Measurements from ENCODE around the gene SLC5A8.

The SLC5A8 gene, protein sequence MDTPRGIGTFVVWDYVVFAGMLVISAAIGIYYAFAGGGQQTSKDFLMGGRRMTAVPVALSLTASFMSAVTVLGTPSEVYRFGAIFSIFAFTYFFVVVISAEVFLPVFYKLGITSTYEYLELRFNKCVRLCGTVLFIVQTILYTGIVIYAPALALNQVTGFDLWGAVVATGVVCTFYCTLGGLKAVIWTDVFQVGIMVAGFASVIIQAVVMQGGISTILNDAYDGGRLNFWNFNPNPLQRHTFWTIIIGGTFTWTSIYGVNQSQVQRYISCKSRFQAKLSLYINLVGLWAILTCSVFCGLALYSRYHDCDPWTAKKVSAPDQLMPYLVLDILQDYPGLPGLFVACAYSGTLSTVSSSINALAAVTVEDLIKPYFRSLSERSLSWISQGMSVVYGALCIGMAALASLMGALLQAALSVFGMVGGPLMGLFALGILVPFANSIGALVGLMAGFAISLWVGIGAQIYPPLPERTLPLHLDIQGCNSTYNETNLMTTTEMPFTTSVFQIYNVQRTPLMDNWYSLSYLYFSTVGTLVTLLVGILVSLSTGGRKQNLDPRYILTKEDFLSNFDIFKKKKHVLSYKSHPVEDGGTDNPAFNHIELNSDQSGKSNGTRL

DNA sequence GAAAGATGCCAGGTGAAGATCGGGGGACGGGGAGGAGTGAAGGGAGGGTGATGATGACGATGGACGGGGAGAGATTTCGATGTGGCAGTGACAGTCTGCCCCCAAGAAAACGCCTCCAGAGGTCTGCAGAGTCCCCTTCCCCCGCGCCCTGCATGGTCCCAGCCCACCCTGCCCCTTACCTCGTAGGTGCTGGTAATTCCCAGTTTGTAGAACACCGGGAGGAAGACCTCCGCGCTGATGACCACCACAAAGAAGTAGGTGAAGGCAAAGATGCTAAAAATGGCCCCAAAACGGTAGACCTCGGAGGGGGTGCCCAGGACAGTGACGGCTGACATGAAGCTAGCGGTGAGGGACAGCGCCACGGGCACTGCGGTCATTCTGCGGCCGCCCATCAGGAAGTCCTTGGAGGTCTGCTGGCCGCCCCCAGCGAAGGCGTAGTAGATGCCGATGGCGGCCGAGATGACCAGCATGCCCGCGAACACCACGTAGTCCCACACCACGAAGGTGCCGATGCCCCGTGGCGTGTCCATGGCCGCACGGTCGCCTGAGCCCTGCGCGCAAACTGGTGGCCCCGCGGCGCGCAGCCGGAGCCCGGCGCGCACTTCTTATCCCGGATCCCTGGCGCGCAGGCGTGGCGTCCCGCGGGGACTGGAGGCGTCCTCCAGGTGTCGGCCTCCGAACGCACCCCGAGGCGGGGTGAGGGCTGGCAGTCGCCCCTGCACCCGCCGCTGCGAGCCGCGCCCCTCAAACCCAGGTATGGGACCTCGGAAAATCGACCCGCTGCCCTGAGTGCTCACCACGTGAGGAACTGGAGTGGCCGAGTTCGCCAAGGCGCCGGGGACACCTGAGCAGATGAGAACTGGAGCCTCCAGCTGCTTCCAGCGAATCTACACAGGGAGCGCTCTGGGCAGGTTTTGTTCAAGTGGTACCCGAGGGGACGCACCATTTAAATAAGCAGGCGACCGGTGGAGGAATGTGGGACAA lies at the start of gene SLC5A8:
TSS of gene SLC5A8 (minus strand) at position 920 of the 984 bp plus-strand sequence. CDS start at position 530, 390 bp downstream.
- DNase-seq, result peak; percentile 46

DNA sequence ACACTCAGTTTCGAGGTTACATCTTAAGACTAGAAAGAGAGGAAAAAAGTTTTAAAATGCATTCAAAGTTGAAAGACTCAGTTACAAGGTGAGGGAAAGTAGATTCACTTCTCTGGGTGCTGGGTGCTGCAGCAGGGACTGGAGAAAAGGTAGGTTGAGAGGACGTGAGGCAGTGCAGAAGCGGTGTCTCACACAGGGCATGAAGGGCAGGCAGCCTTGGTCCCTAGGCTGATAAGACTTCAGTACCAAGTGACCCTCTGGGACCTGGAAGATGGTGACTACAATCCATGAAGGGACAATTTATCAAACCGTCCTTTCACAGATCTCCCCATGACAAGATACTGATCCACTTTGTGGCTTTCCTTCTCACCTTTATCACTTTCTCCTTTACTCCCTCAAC lies 47.3 kb upstream of the SLC5A8 start:
- DNase-seq, result no peak

DNA sequence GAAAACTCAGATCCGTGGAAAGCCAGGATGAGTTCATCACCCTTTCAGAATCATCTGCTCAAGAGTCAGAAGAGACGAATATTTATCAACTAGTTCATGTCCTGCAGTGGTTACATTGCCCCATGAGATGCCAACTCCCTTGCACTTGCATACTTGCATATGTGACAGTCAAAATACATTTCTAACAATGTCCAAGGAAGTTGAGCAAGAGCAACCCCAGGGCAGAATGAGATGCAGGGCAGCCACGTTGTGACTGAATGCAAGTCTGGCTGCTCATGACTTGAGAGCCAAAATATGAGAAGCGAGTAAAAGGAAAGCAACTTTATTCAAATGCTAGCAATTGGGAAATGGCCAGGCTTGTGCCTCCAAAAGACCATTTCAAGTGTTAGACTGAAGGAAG lies 46.2 kb upstream of the SLC5A8 start:
- no peak for DNase-seq

DNA sequence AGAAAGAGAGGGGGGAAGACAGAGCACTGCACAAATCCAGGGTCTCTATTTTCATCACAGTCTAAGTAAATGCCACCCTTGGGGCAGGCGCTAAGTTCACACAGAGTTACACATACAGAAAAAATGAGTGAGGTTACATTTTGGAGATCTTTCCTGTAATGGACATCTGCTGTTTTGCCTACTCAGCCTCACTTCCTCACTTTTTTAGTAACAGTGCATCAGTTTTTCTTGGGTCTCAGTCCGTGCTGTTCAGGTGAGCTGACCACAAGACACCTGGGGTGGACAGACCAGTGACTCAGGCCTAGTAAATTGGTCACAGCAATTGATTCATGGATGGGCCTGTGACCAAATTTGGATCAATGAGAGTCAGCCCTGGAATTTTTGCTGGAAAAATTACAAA lies 33.6 kb upstream of the SLC5A8 start:
- DNase-seq, result no peak

DNA sequence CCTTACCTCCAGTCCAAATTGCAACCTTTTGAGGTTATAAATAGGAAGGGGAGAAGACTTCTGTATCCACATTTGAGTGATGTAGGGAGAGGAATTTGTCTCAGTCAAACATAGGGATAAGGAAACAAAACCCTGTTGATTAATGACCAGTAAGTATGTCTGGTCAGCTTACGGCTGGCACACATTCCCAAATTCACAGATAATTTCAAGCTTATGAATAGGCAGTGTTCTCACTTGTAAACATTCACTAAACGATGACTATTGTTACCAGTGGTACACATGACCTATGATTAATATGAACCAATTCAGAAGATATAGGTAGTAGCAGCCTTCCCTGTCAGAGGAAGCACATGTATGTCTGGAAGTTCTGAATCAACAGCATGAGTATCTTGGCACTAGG lies 33.0 kb upstream of the SLC5A8 start:
- no peak for DNase-seq

DNA sequence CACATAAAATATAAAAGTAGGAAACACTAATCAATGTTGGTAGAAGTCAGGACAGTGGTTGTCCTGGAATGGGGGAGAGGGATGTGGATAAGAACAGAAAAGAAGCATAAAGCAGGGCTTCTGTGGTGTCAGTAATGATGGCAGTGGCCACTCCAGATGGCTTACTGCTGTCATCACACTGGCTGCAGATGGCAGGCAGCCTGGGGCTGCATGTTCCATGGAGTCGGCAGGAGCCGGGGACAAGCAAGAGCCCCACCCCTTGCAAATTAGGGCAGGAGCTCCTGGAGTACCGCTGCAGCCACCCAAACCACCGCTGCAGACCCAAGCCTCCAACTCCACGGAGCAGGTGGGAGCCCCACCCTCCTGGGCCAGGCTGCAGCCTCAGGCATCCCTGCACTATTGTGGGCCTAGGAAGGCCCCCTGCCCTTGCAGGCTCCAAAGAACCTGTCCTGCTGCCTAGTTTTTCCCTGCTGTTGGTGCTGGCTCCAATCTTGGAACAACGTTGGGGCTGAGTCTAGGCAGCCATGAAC lies 28.8 kb upstream of the SLC5A8 start:
- no peak for DNase-seq

DNA sequence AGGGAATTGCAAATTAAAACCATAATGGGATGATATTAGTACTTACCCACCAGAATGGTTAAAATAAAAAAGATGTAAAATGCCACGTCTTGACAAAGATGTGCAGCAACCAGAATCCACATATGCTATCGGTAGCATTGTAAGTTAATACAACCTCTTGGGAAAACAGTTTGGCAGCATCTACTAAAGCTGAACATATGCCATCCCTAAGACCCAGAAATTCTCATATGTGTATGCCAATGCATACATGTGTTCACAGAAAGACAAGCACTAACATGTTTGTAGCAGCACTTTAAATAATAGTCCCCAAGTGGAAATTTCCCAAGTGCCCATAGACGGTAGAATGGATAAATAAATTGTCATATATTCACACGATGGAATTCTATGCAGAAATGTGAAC lies 28.3 kb upstream of the SLC5A8 start:
- DNase-seq, result no peak

DNA sequence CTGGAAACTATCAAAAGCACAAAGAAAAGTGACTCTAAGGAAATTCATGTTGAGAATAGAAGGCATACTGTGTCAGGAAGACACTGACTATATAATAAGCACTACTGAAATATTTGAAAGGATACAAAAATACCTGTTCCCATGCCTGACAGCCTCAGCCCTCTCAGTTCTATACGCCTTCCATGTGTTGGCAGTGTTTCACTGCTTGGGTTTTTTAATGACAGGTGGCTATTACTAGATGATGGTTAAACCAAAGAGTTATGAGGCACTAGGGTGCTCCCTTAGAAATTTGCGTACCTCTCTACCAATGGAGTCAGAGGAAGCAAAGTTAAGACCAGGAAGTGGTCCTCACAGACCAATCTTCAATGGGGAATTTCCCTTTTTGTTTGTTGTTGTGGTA lies 25.6 kb upstream of the SLC5A8 start:
- DNase-seq, result no peak

DNA sequence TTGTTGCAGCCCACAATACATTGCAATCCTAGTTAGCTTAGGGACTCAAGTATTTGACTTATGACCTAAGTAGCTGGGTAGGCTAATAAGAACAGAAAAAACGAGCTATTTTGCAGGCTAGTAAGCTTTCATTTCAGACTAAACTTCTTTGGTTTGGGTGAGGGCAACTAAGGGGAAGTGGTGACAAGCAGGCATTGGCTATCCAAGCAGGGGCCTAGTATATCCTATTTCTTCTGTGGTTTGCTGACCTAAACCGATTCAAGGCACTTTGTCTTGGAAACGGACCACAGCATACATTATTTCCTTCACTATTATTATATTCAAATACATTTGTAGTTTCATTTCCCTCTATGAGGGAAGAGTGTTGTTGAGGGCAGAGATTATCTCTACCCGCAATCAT lies 21.6 kb upstream of the SLC5A8 start:
- no peak for DNase-seq

DNA sequence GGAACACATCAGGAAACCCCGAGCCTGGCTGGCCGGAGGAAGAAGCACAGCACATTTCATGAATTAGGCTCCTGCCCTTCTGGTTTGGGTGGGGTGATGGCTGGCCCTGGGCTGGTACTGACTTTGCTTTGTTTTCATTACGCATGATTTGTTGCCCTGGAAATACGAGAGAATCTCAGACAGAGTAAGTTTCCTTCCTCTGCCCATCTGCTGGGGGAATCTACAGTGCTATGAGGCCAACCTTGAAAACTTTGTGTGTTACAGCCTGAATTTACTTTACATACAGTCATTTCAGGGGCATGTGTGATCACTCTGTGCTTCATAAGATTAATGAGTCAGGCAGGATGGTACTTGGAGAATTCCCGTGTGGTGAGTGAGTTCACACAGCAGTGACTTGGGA lies 20.5 kb upstream of the SLC5A8 start:
- no peak for DNase-seq

DNA sequence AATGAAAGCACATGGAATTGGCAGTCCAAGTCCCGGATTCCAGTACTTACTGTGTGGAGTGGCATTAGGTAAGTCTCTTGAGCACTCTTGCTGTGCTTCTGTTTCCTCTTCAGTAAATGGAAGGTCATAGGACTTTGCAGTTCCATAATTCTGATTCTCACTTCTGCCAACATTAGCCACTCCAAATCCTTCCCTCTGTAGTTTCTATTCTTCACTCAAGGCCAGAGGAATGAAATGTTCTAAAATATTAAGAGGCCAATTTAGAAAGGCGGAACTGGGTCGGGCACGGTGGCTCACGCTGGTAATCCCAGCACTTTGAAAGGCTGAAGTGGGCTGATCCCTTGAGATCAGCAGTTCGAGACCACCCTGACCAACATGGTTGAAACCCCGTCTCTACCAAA lies 19.8 kb upstream of the SLC5A8 start:
- DNase-seq, result no peak

DNA sequence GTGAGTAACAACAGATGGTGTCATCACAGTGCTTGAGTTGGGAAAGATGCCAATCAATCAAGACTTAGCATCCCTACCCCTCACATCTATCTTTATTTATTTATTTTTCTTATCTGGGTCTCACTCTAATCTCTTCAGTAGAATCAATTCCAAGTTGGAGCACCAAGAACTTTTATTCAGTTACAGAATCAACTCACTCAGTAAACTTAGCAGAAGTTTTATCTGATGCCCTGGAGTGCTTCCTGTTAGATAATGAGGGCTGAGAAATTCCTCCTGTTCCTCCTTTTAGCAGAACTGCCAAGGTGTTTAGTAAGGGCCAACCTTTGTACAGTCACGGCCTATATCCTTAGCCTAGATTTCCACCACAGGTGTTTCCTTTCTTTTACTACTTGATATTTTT lies 11.3 kb upstream of the SLC5A8 start:
- DNase-seq, result no peak

DNA sequence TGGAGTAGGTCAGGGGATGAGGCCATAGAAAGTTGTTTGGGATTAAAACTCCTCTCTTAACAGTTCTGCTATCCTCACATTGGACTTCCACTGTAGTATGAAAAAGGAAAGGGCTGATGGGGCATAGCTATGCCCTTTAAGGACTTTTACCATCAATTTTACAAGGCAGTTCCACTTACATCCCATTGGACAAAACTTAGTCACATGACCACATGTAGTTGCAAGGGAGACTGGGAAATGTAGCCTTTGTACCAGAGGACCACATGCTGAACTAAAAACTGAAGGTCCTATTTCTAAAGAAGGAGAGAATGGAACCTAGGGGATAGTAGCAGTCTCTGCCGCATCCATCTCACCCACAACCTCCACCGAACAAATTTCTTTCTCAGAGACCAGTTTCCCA lies 6.8 kb upstream of the SLC5A8 start:
- DNase-seq, result no peak

DNA sequence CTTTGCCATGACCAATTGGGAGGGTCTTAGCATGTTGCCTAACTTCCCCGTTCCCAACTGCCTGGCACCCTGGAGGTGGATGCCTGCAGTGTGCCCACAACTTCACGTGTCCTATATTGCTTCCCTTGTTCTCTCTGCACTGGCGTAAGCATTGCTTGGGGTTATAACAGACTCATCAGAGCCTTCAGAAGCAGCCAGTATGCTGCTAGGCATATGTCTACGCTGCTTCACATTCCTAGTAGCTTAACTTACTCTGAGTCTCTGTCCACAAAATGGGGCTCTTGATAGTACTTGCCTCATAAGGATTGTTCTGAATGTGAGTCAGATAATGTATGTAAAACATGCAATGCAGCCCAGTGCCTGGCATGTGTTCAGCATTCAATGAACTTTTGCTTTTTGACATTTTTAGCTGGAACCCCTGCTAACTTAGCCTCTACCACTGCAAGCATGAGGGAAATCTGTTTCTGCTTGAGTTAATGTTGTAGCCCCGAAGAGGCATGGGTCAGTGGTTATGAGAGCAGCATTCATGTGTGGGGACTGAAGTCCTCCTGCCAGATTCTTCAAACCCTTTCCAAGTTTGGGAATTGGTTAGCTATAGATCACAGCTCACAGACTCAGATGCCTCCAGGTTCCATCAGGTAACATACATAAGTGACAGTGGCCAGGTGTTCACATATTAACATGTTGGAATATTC lies 2.8 kb downstream of the SLC5A8 start:
- no peak for DNase-seq

DNA sequence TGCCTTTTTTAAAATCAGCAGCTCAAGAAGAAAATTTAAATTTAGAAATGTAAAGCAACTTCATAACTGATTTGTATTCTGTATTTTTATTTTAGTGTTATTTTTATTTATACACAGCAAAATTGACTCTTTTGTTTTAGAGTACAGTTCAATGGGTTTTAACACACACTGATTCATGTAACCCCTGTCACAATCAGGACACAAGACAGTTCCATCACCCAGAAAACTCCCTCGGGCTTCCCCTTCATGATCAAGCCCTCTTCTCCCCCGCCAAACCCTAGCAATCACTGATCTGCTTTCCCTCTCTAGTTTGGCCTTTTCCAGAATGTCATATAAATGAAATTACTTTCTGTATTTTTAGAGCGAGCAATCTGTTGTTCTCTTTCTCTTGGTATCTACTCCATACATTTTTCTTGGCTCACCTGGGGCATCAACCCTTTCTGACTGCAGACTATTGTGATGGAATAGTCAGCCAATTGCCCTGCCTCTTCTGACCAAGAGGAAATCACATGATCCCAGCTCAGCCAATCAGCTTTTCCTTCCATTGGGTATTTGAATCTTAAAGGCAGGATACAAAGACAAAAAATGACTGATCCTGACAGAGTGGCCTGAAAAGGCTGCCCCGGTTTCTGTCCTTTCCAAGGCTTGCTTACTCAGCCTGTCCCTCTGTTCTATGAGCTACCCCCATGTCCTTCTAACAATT lies 5.3 kb downstream of the SLC5A8 start:
- DNase-seq, result no peak

DNA sequence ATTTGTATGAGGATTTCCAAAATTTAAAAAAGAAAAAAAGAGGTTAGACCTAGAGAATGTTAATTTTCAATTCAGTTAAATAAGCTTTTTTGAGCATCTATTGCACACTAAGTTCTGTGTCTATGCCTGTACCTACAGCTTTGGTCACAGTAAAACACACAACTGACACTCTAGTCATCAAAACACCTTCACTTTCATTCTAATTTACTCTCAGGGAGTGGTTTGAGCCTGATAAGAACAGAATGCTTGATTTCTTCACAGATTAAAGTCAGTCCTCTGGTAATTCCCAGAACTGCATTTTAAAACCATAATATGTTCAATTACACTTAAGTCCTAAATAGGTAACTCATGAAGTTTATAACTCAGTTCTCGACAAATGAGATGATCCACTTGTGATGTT lies 9.2 kb downstream of the SLC5A8 start:
- DNase-seq, result no peak

DNA sequence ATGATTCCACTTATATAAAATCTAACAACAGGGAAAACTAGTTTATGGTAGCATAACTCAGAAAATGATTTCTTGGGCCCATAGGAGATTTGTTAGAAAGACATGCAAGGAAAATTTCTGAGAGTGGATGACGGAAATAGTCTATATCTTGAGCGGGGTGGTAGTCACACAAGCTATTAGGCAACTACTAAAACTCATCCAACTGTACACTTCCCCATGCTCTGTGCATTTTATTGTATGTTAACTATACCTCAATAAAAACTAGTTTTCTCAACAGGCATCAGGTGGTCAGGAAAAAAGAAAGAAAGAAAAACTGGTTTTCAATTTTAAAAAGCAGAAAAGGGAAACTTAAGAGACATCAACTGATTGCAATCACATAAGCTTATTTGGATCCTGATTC lies 9.9 kb downstream of the SLC5A8 start:
- DNase-seq, result no peak

DNA sequence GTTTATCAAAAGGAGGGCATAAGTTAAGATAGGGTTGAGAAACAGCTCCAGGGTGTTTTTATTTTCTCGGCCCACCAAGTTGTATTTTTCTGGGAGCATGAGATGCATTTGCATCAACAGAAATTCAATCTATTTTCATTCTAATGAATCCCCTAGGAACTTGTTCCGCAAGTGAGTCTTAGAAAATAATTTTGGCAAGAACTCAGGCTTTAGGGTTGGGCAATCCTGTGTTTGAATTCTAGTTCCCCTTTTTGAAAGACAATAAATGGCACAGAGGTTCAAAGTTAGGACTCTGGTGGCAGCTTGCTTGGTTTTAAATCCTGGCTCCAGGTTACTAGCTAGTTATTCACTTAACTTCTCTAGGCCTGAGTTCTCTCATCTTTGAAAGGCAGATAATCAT lies 23.7 kb downstream of the SLC5A8 start:
- no peak for DNase-seq

DNA sequence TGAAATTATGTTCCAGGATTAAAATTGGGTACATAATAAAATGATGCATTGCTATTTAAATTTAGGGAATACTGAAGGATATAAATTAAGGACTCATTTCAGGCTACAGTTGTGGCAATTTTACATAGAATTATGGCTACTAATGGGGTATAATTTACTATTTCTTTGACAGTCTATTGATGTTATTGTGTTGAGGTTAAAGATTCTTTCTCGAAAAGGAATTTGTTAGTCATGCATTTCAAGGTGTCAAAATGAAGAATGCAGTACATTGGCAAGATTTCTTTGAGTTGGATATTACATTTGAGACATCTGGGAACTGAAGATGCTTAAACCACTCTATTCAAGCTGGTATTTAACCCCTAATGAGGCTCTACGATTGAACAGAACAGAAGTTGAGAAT lies 28.3 kb downstream of the SLC5A8 start:
- DNase-seq, result no peak

DNA sequence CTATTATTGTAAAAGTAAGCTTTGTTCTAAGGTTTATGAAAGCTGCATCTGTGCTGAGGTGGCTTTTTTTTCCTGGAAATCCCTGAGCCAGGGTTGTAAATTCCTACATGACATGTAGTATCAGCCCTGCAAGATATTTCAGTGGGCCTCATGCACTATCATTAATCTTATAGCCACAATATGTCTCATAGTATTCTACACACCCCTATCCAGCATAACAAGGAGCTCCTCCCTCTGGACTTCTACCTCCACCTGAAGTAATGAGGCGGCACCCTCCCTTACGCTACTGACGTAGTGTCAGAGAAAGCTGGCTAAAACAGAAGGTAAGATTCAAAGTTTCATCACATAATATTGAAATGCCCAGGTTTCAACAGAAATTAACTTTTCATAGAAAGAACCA lies 35.5 kb downstream of the SLC5A8 start:
- no peak for DNase-seq

DNA sequence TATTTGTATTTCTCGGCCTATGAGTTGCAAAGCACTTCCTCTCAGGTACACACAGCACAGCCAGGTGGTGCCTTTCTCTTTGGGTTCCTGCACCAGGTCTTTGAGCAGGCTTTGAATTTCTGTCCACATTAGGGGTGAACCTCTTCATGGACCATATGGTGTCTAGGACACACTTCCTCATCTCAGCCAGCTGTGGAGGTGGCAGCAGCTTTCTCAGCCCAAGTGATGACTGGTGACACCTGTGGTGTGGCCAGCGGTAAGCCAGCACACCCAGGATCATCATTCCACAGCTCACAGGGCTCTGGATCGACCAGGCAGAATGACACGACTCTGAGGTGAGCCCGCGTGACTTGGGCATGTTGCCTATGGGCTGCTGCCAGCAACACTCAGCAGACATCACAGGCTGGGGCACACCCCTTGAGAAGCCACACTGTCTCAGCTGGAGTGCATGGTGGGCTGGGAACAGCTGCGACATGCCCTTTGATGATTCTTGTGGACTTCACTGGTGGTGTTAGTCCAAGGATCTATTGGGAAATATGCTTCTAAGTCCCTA lies 36.8 kb downstream of the SLC5A8 start:
- no peak for DNase-seq

DNA sequence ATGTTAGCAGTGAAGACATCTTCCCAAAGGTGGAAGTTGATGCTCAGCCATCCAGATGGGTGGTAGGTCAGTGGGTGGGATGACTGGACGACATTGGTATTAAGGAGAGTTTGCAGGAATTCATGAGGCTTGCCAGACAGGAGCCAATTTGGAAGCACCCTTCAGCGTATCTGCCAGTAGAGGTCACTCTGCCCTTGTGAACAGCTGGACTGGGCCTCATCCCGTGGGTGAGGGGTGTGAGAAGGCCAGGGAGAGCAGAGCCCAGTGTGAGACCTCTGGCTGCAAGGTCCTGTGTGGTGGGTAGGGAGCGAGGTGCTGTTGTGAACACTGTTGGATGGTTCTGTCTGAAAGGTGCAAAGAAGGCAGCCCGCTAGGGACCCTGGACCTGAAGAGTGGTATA lies 37.7 kb downstream of the SLC5A8 start:
- no peak for DNase-seq
